ENCODE results near the gene APOC3. TPM values are rescaled to one million over a fixed set of nuclear protein-coding genes. Genes with fewer than 3 reads are reported as not detected.

APOC3 gene
- total RNA-seq, 1 donor from 2014 or later, result not detected

- Mint-ChIP-seq H3K4me3 (ENCODE audit: unreplicated experiment) (no peak overlapping the region), H3K36me3 (ENCODE audit: low read depth) (peaks cover 24% of the 10 kb centered on the region), H3K4me1 (ENCODE audit: low read depth) (no peaks in the 10 kb centered on the region), H3K27me3 (ENCODE audit: low read depth) (no peaks in the 10 kb centered on the region), H3K27ac (ENCODE audit: unreplicated experiment) (no peak overlapping the region), H3K9me3 (ENCODE audit: low read depth) (no peaks in the 10 kb centered on the region)
- no peak for DNase-seq (ENCODE audit: low spot score)
- TF ChIP-seq, protein P1, sequence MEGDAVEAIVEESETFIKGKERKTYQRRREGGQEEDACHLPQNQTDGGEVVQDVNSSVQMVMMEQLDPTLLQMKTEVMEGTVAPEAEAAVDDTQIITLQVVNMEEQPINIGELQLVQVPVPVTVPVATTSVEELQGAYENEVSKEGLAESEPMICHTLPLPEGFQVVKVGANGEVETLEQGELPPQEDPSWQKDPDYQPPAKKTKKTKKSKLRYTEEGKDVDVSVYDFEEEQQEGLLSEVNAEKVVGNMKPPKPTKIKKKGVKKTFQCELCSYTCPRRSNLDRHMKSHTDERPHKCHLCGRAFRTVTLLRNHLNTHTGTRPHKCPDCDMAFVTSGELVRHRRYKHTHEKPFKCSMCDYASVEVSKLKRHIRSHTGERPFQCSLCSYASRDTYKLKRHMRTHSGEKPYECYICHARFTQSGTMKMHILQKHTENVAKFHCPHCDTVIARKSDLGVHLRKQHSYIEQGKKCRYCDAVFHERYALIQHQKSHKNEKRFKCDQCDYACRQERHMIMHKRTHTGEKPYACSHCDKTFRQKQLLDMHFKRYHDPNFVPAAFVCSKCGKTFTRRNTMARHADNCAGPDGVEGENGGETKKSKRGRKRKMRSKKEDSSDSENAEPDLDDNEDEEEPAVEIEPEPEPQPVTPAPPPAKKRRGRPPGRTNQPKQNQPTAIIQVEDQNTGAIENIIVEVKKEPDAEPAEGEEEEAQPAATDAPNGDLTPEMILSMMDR (IDR thresholded peaks at IDR 0.05), result no peak
Measured at GRCh38 chr11:116842117-116842516, 12.4 kb downstream of the APOC3 start.

GRCh38 chr11:116842909-116843308, 13.2 kb downstream of the APOC3 start:
- H3K4me3 Mint-ChIP-seq (ENCODE audit: unreplicated experiment), result no peak overlapping the region
- H3K27me3 Mint-ChIP-seq (ENCODE audit: low read depth), result no peaks in the 10 kb centered on the region
- H3K4me1 Mint-ChIP-seq (ENCODE audit: low read depth), result no peaks in the 10 kb centered on the region
- TF ChIP-seq, protein P1 (IDR thresholded peaks at IDR 0.05), result no peak
- no peak overlapping the region for H3K27ac Mint-ChIP-seq (ENCODE audit: unreplicated experiment)
- no peaks in the 10 kb centered on the region for H3K9me3 Mint-ChIP-seq (ENCODE audit: low read depth)
- DNase-seq (ENCODE audit: low spot score), result no peak
- H3K36me3 Mint-ChIP-seq (ENCODE audit: low read depth), result peaks cover 29% of the 10 kb centered on the region

DNA sequence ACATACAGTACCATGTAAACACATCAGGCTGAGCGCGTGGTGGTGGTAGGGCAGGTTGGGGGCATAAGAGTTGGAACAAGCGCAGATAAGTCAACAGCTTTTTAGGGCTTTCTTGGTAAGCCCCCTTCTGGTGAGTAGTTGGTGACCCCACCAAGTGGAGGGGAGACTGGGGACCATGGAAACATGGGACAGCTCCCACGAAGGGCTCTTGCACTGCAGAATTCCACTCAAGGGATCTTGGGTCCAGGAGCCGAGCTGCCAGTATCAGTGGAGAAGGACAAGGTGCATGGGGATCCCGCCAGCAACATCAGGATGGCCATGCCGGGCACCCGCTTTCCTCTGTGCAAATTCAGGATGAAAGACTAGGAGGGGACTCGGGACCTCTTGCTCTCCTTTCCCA, 14.0 kb downstream of the APOC3 start:
- DNase-seq (ENCODE audit: low spot score), result no peak
- TF ChIP-seq, protein P1 (IDR thresholded peaks at IDR 0.05), result no peak
- Mint-ChIP-seq H3K9me3 (ENCODE audit: low read depth) (no peaks in the 10 kb centered on the region), H3K4me1 (ENCODE audit: low read depth) (no peaks in the 10 kb centered on the region), H3K27me3 (ENCODE audit: low read depth) (no peaks in the 10 kb centered on the region), H3K36me3 (ENCODE audit: low read depth) (peaks cover 29% of the 10 kb centered on the region), H3K4me3 (ENCODE audit: unreplicated experiment) (no peak overlapping the region), H3K27ac (ENCODE audit: unreplicated experiment) (no peak overlapping the region)

- Mint-ChIP-seq H3K9me3 (ENCODE audit: low read depth) (no peaks in the 10 kb centered on the region), H3K27ac (ENCODE audit: unreplicated experiment) (no peak overlapping the region), H3K4me3 (ENCODE audit: unreplicated experiment) (no peak overlapping the region), H3K4me1 (ENCODE audit: low read depth) (no peaks in the 10 kb centered on the region), H3K27me3 (ENCODE audit: low read depth) (no peaks in the 10 kb centered on the region), H3K36me3 (ENCODE audit: low read depth) (peaks cover 32% of the 10 kb centered on the region)
- TF ChIP-seq, protein P1 (IDR thresholded peaks at IDR 0.05), result no peak
- no peak for DNase-seq (ENCODE audit: low spot score)
Measured at GRCh38 chr11:116844722-116845121, 15.0 kb downstream of the APOC3 start.

DNA sequence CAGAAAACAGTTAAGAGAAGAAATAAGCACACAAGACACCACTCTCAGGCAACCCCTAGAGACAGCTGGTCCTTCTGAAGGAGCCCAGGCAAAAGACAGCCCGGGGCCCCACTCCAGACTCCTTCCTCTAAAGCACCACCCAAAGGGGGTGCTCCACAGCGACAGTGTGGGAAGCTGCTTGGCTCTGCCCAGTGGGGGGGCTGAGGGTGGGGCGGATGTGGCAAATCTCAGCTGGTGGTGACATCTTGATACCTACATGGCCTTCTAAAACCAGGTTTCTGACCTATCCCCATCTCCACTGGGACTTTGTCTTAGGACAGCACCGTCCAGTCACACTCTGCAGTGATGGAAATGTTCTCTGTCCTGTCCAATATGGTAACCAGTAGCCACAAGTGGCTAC, 17.9 kb downstream of the APOC3 start:
- no peak for DNase-seq (ENCODE audit: low spot score)
- Mint-ChIP-seq H3K27me3 (ENCODE audit: low read depth) (no peaks in the 10 kb centered on the region), H3K36me3 (ENCODE audit: low read depth) (peaks cover 33% of the 10 kb centered on the region), H3K4me3 (ENCODE audit: unreplicated experiment) (no peak overlapping the region), H3K27ac (ENCODE audit: unreplicated experiment) (no peak overlapping the region), H3K9me3 (ENCODE audit: low read depth) (no peaks in the 10 kb centered on the region), H3K4me1 (ENCODE audit: low read depth) (no peaks in the 10 kb centered on the region)
- TF ChIP-seq, protein P1 (IDR thresholded peaks at IDR 0.05), result no peak
